Endothelial cell of umbilical vein (primary cell): ENCODE measurements around the gene SORCS2.

Experiments
- EZH2 ChIP-seq: IDR thresholded peaks from 2 replicates; pipeline ENCODE4 v1.6.1; 2012; ENCODE audit warnings: borderline replicate concordance, low read depth, mild to moderate bottlenecking, moderate library complexity, low read length, inconsistent platforms; ENCODE audit not compliant: severe bottlenecking
- GATA2 ChIP-seq: IDR thresholded peaks from 2 replicates; pipeline ENCODE4 v1.7.0; 2011; ENCODE audit warnings: low read depth, mild to moderate bottlenecking, moderate library complexity, mixed read lengths, low read length; ENCODE audit not compliant: insufficient read length, insufficient read depth
- JUN ChIP-seq: IDR thresholded peaks from 2 replicates; pipeline ENCODE4 v1.6.1; 2011; ENCODE audit warnings: borderline replicate concordance, low read depth; ENCODE audit not compliant: insufficient read length, insufficient read depth
- TF ChIP-seq, protein P1 (sequence below), 2 donors: IDR thresholded peaks; 1 replicate in 1 of 2; 2 replicates in 1 of 2; pipeline ENCODE4 v1.5.1; 2011; ENCODE audit warnings: low read length in 2 of 2, mild to moderate bottlenecking in 2 of 2, moderate library complexity in 2 of 2, control low read depth in 1 of 2, inconsistent platforms in 1 of 2, low read depth in 1 of 2; ENCODE audit not compliant: insufficient read depth in 1 of 2; ENCODE audit errors: extremely low read depth in 1 of 2

GRCh38 chr4:7362341-7362740 is 170.0 kb downstream of the SORCS2 start:
- TF ChIP-seq JUN (no peak), EZH2 (no peak), GATA2 (no peak)
- TF ChIP-seq, protein P1, sequence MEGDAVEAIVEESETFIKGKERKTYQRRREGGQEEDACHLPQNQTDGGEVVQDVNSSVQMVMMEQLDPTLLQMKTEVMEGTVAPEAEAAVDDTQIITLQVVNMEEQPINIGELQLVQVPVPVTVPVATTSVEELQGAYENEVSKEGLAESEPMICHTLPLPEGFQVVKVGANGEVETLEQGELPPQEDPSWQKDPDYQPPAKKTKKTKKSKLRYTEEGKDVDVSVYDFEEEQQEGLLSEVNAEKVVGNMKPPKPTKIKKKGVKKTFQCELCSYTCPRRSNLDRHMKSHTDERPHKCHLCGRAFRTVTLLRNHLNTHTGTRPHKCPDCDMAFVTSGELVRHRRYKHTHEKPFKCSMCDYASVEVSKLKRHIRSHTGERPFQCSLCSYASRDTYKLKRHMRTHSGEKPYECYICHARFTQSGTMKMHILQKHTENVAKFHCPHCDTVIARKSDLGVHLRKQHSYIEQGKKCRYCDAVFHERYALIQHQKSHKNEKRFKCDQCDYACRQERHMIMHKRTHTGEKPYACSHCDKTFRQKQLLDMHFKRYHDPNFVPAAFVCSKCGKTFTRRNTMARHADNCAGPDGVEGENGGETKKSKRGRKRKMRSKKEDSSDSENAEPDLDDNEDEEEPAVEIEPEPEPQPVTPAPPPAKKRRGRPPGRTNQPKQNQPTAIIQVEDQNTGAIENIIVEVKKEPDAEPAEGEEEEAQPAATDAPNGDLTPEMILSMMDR (IDR thresholded peaks at IDR 0.05; ENCODE audit: extremely low read depth in 1 of 2, insufficient read depth in 1 of 2, low read depth in 1 of 2, low read length in 2 of 2) = no peak
